Kidney epithelial cell (primary cell): ENCODE data around the gene MPV17L2. TPM values are rescaled to one million over a fixed set of nuclear protein-coding genes. Genes with fewer than 3 reads are reported as not detected.
"Not testable (repeated sequence)": the region's sequence is repeated elsewhere in the genome, so short reads cannot be mapped to it uniquely, and the experiment has no call there.

Experiments used
- DNase-seq: peaks from one replicate; pipeline ENCODE4 v3.0.0-alpha.2; 2010; ENCODE audit warnings: low read depth
- H3K27me3 ChIP-seq: 2 replicates; pipeline ENCODE4 v1.6.0; 2011; ENCODE audit warnings: low read length; ENCODE audit not compliant: control insufficient read depth, insufficient read depth
- H3K36me3 ChIP-seq: 2 replicates; pipeline ENCODE4 v1.5.1; 2011; ENCODE audit warnings: low read length; ENCODE audit not compliant: control insufficient read depth, insufficient read depth
- H3K4me3 ChIP-seq: 2 replicates; pipeline ENCODE4 v1.5.1; 2011; ENCODE audit warnings: low read depth, mild to moderate bottlenecking, control low read depth, low read length
- CTCF ChIP-seq: IDR thresholded peaks from 2 replicates; pipeline ENCODE4 v1.5.1; 2011; ENCODE audit warnings: mild to moderate bottlenecking, moderate library complexity, low read length, control low read depth, inconsistent platforms; ENCODE audit not compliant: insufficient read depth, poor library complexity, severe bottlenecking
- total RNA-seq: library from RNA; depleted of rRNA; stranded (reverse); fragments of >200 nt; gene quantifications from 2 replicates; pipeline ENCODE4 v1.2.3, GENCODE V29; 2015

Gene MPV17L2
- total RNA-seq, 1 donor from 2014 or later, result 70.6 TPM

DNA sequence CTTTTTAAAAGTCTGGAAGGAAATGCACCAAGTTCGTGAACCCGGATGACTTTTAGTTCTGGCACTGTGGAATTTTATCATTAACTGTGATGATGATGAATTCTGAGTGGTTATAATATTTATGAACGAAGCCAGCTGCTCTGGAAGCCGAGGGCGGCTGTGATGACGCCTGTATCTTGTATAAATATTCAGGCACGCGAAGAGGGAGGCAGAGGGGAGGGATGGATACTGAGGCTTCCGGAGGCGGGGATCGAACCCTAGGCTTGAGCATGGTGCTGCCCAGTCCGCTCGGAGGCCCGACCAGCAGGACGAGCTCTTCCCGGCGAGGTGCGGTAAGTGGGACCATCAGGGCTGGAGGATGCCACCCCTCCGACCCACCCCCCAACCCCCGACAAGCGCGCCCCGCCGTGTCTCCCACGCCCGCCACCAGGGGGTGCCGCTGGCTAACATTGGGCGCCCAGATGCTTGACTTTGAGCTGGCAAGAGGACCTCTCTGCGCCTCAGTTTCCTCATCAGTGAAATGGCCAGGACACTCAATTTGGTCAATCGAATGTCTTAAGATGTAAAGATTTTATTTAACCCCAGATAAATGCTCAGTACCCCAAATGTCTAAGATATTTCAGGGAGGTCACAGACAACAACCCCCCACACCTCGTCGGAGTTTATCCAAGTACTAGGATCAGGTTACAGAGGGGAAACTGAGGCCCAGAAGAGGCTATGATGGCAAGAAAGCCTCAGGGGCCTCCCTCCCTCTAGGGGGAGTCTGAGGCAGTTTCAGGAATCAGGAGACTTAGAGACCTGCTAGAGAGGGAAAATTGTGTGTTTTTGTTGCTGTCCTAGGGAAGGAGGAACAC is 15.3 kb downstream of the MPV17L2 start:
- Histone ChIP-seq H3K36me3 (no peaks in the 10 kb centered on the region), H3K4me3 (no peak overlapping the region), H3K27me3 (peaks cover 16% of the 10 kb centered on the region)
- peak; percentile 69 for TF ChIP-seq CTCF
- DNase-seq, result no peak

DNA sequence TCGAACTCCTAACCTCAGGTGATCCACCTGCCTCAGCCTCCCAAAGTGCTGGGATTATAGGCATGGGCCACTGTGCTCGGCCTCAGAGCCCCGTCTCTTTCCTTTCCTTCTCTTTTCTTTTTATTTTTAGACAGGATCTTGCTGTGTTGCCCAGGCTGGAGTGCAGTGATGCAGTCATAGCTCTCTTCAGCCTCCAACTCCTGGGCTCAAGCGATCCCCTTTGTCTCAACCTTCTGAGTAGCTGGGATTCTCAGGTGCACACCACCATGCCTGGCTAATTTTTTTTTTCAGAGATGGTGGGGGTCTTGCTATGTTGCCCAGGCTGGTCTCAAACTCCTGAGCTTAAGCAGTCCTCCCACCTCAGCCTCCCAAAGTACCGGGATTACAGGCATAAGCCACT is 16.9 kb downstream of the MPV17L2 start:
- not testable (repeated sequence) for H3K36me3 ChIP-seq, H3K4me3 ChIP-seq, DNase-seq
- H3K27me3 ChIP-seq, result peaks cover 15% of the 10 kb centered on the region

- H3K27me3 ChIP-seq, result peaks cover 15% of the 10 kb centered on the region
- no peak for DNase-seq
- no peak for TF ChIP-seq CTCF
- no peaks in the 10 kb centered on the region for H3K36me3 ChIP-seq
- no peak overlapping the region for H3K4me3 ChIP-seq
These were observed 18.7 kb downstream of the MPV17L2 start for GRCh38 chr19:18211683-18212082.

- no peak for DNase-seq
- Histone ChIP-seq H3K27me3 (peaks cover 20% of the 10 kb centered on the region), H3K36me3 (no peaks in the 10 kb centered on the region), H3K4me3 (no peak overlapping the region)
- TF ChIP-seq CTCF, result no peak
These were observed 21.9 kb downstream of the MPV17L2 start for GRCh38 chr19:18214779-18215433.

DNA sequence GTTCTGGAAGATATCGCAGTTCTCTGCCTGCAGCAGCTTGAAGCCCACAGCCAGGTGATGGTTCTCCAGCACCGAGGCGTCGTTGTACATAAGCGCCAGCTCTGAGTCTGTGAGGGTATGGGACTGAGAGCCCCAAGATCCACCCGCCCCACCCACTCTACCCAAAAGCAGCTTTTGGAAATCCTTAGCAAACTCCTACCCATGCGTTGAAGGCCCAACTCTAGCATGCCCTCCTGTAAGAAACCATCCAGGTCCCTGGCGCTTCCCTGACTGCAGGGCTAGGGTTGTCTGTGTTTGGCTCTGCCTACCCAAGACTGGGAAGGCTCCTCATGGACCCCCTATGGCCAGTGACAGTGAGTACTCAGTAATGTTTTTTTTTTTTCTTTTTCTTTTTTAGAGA is 23.8 kb downstream of the MPV17L2 start:
- Histone ChIP-seq H3K27me3 (peaks cover 22% of the 10 kb centered on the region), H3K4me3 (no peak overlapping the region), H3K36me3 (no peaks in the 10 kb centered on the region)
- TF ChIP-seq CTCF, result no peak
- DNase-seq, result no peak

DNA sequence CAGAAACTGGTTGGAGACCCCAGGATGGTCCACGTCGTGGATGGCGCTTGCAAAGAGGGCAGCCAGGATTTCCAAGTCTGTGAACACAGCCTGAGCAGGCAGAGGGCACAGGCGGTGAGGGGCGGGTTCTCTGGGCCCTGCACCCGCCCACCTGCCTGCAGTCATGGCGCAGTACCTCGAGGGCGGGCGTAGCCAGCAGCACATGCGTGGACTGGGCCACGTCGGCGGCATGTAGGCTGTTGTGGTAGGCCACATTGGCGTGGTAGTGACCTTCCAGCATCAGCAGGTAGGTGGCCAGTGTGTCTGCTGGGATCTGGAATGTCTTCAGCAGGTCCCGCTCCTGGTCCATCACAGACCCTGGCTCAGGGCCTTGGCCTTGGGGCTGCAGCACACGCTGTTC is 25.1 kb downstream of the MPV17L2 start:
- TF ChIP-seq CTCF, result no peak
- Histone ChIP-seq H3K27me3 (peaks cover 22% of the 10 kb centered on the region), H3K4me3 (no peak overlapping the region), H3K36me3 (no peaks in the 10 kb centered on the region)
- DNase-seq, result no peak
